Erythroblast (primary cell): ENCODE results near the gene DDX56.

Experiments used
- GATA1 ChIP-seq: IDR thresholded peaks from 2 replicates; pipeline ENCODE4 v1.6.1; 2011; ENCODE audit warnings: low read depth, mild to moderate bottlenecking, control low read depth, low read length, moderate library complexity
- POLR2A ChIP-seq: IDR thresholded peaks from 2 replicates; pipeline ENCODE4 v1.6.1; 2011; ENCODE audit warnings: mild to moderate bottlenecking, low read length

GRCh38 chr7:44567884-44568283, 5.8 kb downstream of the DDX56 start:
- no peak for TF ChIP-seq POLR2A
- TF ChIP-seq GATA1, result no peak
